Choroid plexus epithelial cell (primary cell): ENCODE measurements around the gene IFNLR1.
"Not testable (repeated sequence)": the region's sequence is repeated elsewhere in the genome, so short reads cannot be mapped to it uniquely, and the experiment has no call there.

Source experiments
- DNase-seq: peaks from one replicate; pipeline ENCODE4 v3.0.0-alpha.2; 2010; ENCODE audit warnings: low read depth
- H3K4me3 ChIP-seq: 2 replicates; pipeline ENCODE4 v1.5.1; 2011; ENCODE audit warnings: low read depth, mild to moderate bottlenecking, control low read depth, low read length, moderate library complexity
- CTCF ChIP-seq: conservative IDR thresholded peaks from 2 replicates; pipeline ENCODE4 v1.5.1; 2011; ENCODE audit warnings: low read depth, mild to moderate bottlenecking, control low read depth, inconsistent platforms, low read length, moderate library complexity

Gene IFNLR1

DNA sequence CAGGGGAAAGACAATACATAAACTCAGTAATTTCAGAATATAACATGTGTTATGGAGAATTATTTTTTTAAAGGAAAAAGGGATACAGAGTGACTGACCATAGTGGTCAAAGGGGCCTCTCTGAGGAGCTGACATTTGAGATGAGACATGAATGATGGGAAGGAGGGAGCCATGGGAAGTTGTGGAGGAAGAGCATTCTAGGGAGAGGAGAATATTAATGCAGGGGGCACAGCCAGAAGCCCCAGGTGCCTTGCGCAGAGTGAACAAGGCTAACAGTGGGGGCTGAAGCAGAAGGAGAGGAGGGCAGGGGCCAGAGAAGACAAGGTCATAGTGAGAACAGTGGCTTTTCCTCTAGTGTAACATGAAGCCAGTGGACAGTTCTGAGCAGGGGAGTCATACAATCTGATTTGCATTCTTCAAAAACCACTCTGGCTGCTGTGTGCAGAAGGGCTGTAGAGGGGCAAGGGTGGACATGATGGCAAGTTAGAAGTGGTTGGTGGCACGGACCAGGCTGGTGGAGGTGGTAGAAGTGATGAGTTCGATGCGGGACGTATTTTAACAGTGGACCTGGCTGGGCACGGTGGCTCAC, 28.2 kb upstream of the IFNLR1 start:
- no peak for TF ChIP-seq CTCF
- no peak for DNase-seq
- H3K4me3 ChIP-seq = no peak overlapping the region

DNA sequence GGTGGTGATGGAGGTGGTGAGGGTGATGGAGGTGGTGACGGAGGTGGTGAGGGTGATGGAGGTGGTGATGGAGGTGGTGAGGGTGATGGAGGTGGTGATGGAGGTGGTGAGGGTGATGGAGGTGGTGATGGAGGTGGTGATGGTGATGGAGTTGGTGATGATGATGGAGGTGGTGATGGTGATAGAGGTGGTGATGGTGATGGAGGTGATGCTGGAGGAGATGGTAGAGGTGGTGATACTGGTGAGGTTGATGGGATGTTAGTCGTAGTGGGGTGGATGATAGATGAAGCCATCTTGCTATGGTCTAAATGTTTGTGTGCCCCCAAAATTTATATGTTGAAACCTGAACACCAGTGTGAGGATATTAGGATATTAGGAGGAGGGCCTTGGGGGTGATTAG, 25.3 kb upstream of the IFNLR1 start:
- H3K4me3 ChIP-seq = no peak overlapping the region
- DNase-seq = no peak
- TF ChIP-seq CTCF = no peak

GRCh38 chr1:24210195-24210627, 23.1 kb upstream of the IFNLR1 start:
- no peak for TF ChIP-seq CTCF
- H3K4me3 ChIP-seq = no peak overlapping the region
- DNase-seq = no peak

GRCh38 chr1:24209097-24209496, 22.0 kb upstream of the IFNLR1 start:
- no peak overlapping the region for H3K4me3 ChIP-seq
- no peak for TF ChIP-seq CTCF
- no peak for DNase-seq

- H3K4me3 ChIP-seq = no peak overlapping the region
- DNase-seq = no peak
- no peak for TF ChIP-seq CTCF
Observed at GRCh38 chr1:24207709-24208108, 20.6 kb upstream of the IFNLR1 start.

- not testable (repeated sequence) for DNase-seq, H3K4me3 ChIP-seq
Observed at GRCh38 chr1:24207395-24207687, 20.3 kb upstream of the IFNLR1 start.

- H3K4me3 ChIP-seq = no peak overlapping the region
- no peak for DNase-seq
- no peak for TF ChIP-seq CTCF
Observed at GRCh38 chr1:24206516-24207394, 19.7 kb upstream of the IFNLR1 start.
